ENCODE results near the gene EDARADD.
"Not testable (repeated sequence)": the region's sequence is repeated elsewhere in the genome, so short reads cannot be mapped to it uniquely, and the experiment has no call there.

EDARADD gene

GRCh38 chr1:236393681-236394481, at the start of gene EDARADD:
Gene EDARADD (plus strand): TSS chr1:236394286. CDS start chr1:236394445, 159 bp downstream.
- DNase-seq (ENCODE audit: low spot score), result no peak

- DNase-seq (ENCODE audit: low spot score), result no peak
Measured at GRCh38 chr1:236345728-236346127, 48.4 kb upstream of the EDARADD start.

GRCh38 chr1:236348071-236348470, 46.0 kb upstream of the EDARADD start:
- DNase-seq (ENCODE audit: low spot score), result no peak

- DNase-seq (ENCODE audit: low spot score), result no peak
Measured at GRCh38 chr1:236350308-236350707, 43.8 kb upstream of the EDARADD start.

GRCh38 chr1:236351875-236352573, 42.1 kb upstream of the EDARADD start:
- no peak for DNase-seq (ENCODE audit: low spot score)

GRCh38 chr1:236352747-236353146, 41.3 kb upstream of the EDARADD start:
- not testable (repeated sequence) for DNase-seq (ENCODE audit: low spot score)

GRCh38 chr1:236353813-236354212, 40.3 kb upstream of the EDARADD start:
- DNase-seq (ENCODE audit: low spot score), result no peak

- DNase-seq (ENCODE audit: low spot score), result no peak
Measured at GRCh38 chr1:236354330-236355147, 39.5 kb upstream of the EDARADD start.

GRCh38 chr1:236356141-236356540, 37.9 kb upstream of the EDARADD start:
- DNase-seq (ENCODE audit: low spot score), result no peak

- no peak for DNase-seq (ENCODE audit: low spot score)
Measured at GRCh38 chr1:236361909-236362590, 32.0 kb upstream of the EDARADD start.

GRCh38 chr1:236363237-236363636, 30.8 kb upstream of the EDARADD start:
- DNase-seq (ENCODE audit: low spot score), result no peak

GRCh38 chr1:236365999-236366570, 28.0 kb upstream of the EDARADD start:
- DNase-seq (ENCODE audit: low spot score), result no peak

- not testable (repeated sequence) for DNase-seq (ENCODE audit: low spot score)
Measured at GRCh38 chr1:236366681-236367080, 27.4 kb upstream of the EDARADD start.

- no peak for DNase-seq (ENCODE audit: low spot score)
Measured at GRCh38 chr1:236370420-236370819, 23.7 kb upstream of the EDARADD start.

GRCh38 chr1:236371083-236371482, 23.0 kb upstream of the EDARADD start:
- no peak for DNase-seq (ENCODE audit: low spot score)

GRCh38 chr1:236377832-236378535, 16.1 kb upstream of the EDARADD start:
- DNase-seq (ENCODE audit: low spot score), result no peak

- no peak for DNase-seq (ENCODE audit: low spot score)
Measured at GRCh38 chr1:236381565-236382158, 12.4 kb upstream of the EDARADD start.

GRCh38 chr1:236388332-236388731, 5.8 kb upstream of the EDARADD start:
- DNase-seq (ENCODE audit: low spot score), result no peak

GRCh38 chr1:236389253-236389652, 4.8 kb upstream of the EDARADD start:
- no peak for DNase-seq (ENCODE audit: low spot score)

- DNase-seq (ENCODE audit: low spot score), result no peak
Measured at GRCh38 chr1:236391008-236391407, 3.1 kb upstream of the EDARADD start.

GRCh38 chr1:236392182-236392581, 1.9 kb upstream of the EDARADD start:
- no peak for DNase-seq (ENCODE audit: low spot score)

Measured in hematopoietic multipotent progenitor cell treated with erythropoietin and hydrocortisone succinate and interleukin-3 and kit ligand, for 15 days (in vitro differentiated cells).